Liver (tissue), 9 donors: ENCODE data around the gene FARSA. TPM values are rescaled to one million over a fixed set of nuclear protein-coding genes. Genes with fewer than 3 reads are reported as not detected.

ENCODE experiments used
- DNase-seq: peaks from one replicate; pipeline ENCODE4 v3.0.0-alpha.2; 2017; ENCODE audit warnings: low spot score
- H3K27ac ChIP-seq, 2 donors: one replicate each; pipeline ENCODE4 v1.7.0; 2013; ENCODE audit warnings: inconsistent platforms in 2 of 2, low read length in 2 of 2, control low read depth in 1 of 2, low read depth in 1 of 2, mild to moderate bottlenecking in 1 of 2
- H3K27me3 ChIP-seq, 4 donors: one replicate each; pipeline versions ENCODE4 v1.6.1 to v1.7.0; 2013; ENCODE audit warnings: low read length in 3 of 4, inconsistent platforms in 1 of 4, mild to moderate bottlenecking in 1 of 4, moderate library complexity in 1 of 4; ENCODE audit not compliant: control insufficient read depth in 4 of 4, insufficient read depth in 4 of 4
- H3K36me3 ChIP-seq, 4 donors: one replicate each; pipeline versions ENCODE4 v1.6.1 to v1.7.0; 2013; ENCODE audit warnings: low read length in 3 of 4, mild to moderate bottlenecking in 3 of 4, low read depth in 1 of 4, moderate library complexity in 1 of 4; ENCODE audit not compliant: control insufficient read depth in 4 of 4, insufficient read depth in 3 of 4
- H3K4me1 ChIP-seq, 4 donors: one replicate each; pipeline versions ENCODE4 v1.6.1 to v1.7.0; 2013; ENCODE audit warnings: low read length in 3 of 4, mild to moderate bottlenecking in 3 of 4, moderate library complexity in 1 of 4; ENCODE audit not compliant: control insufficient read depth in 4 of 4, insufficient read depth in 4 of 4
- H3K4me3 ChIP-seq, 3 donors: one replicate each; pipeline versions ENCODE4 v1.6.1 to v1.7.0; 2013; ENCODE audit warnings: low read length in 3 of 3, control low read depth in 1 of 3, low read depth in 1 of 3, mild to moderate bottlenecking in 1 of 3
- H3K9ac ChIP-seq, 2 donors: one replicate each; pipeline ENCODE4 v1.7.0; 2013; ENCODE audit warnings: low read length in 2 of 2, mild to moderate bottlenecking in 2 of 2, moderate library complexity in 2 of 2, control low read depth in 1 of 2, low read depth in 1 of 2
- H3K9me3 ChIP-seq, 4 donors: one replicate each; pipeline versions ENCODE4 v1.6.1 to v1.7.0; 2013; ENCODE audit warnings: low read length in 3 of 4; ENCODE audit not compliant: control insufficient read depth in 4 of 4
- ATF3 ChIP-seq: IDR thresholded peaks from 2 replicates; pipeline ENCODE4 v1.6.1; 2016; ENCODE audit warnings: antibody characterized with exemption
- CTCF ChIP-seq: fragments of 150-350 bp; IDR thresholded peaks from 2 replicates; pipeline ENCODE4 v1.5.1; 2017; ENCODE audit warnings: improper control_type of control experiment, low read depth, low read length; ENCODE audit not compliant: missing input control
- EGR1 ChIP-seq, 2 donors: IDR thresholded peaks; 2 replicates each; pipeline ENCODE4 v1.6.1; 2016 to 2018; ENCODE audit warnings: antibody characterized with exemption in 2 of 2, low read depth in 2 of 2
- FOXA1 ChIP-seq: IDR thresholded peaks from 2 replicates; pipeline ENCODE4 v1.6.1; 2016; ENCODE audit warnings: antibody characterized with exemption
- FOXA2 ChIP-seq: IDR thresholded peaks from 2 replicates; pipeline ENCODE4 v1.6.1; 2016; ENCODE audit warnings: antibody characterized with exemption
- GABPA ChIP-seq, 2 donors: IDR thresholded peaks in 1 of 2; conservative IDR thresholded peaks in 1 of 2; 2 replicates each; pipeline ENCODE4 v1.6.1; 2016; ENCODE audit warnings: antibody characterized with exemption in 2 of 2, mild to moderate bottlenecking in 1 of 2, moderate library complexity in 1 of 2
- HNF4A ChIP-seq, 2 donors: conservative IDR thresholded peaks; 2 replicates each; pipeline ENCODE4 v1.6.1; 2016; ENCODE audit warnings: antibody characterized with exemption in 2 of 2, mild to moderate bottlenecking in 2 of 2
- HNF4G ChIP-seq: IDR thresholded peaks from 2 replicates; pipeline ENCODE4 v1.6.1; 2016; ENCODE audit warnings: antibody characterized with exemption
- JUND ChIP-seq, 2 donors: IDR thresholded peaks; 2 replicates each; pipeline ENCODE4 v1.6.1; 2016; ENCODE audit warnings: antibody characterized with exemption in 2 of 2
- NR2F2 ChIP-seq: IDR thresholded peaks from 2 replicates; pipeline ENCODE4 v1.6.1; 2016; ENCODE audit warnings: antibody characterized with exemption
- RAD21 ChIP-seq, 2 donors: IDR thresholded peaks; 2 replicates each; pipeline ENCODE4 v1.6.1; 2016; ENCODE audit warnings: antibody characterized with exemption in 2 of 2, mild to moderate bottlenecking in 2 of 2
- REST ChIP-seq: IDR thresholded peaks from 2 replicates; pipeline ENCODE4 v1.6.1; 2016; ENCODE audit warnings: antibody characterized with exemption, mild to moderate bottlenecking
- RXRA ChIP-seq, 2 donors: IDR thresholded peaks; 2 replicates each; pipeline ENCODE4 v1.6.1; 2017 to 2018; ENCODE audit warnings: antibody characterized with exemption in 2 of 2, mild to moderate bottlenecking in 1 of 2
- SP1 ChIP-seq: IDR thresholded peaks from 2 replicates; pipeline ENCODE4 v1.6.1; 2018; ENCODE audit warnings: antibody characterized with exemption, mild to moderate bottlenecking
- TAF1 ChIP-seq: conservative IDR thresholded peaks from 2 replicates; pipeline ENCODE4 v1.6.1; 2016; ENCODE audit warnings: antibody characterized with exemption, mild to moderate bottlenecking
- YY1 ChIP-seq: IDR thresholded peaks from 2 replicates; pipeline ENCODE4 v1.6.1; 2016; ENCODE audit warnings: antibody characterized with exemption, mild to moderate bottlenecking
- ZBTB33 ChIP-seq: IDR thresholded peaks from 2 replicates; pipeline ENCODE4 v1.6.1; 2016; ENCODE audit warnings: antibody characterized with exemption
- WGBS: extraction: QIAGEN DNeasy Blood & Tissue Kit; methylation state at CpG from one replicate; pipeline ENCODE4 v1.1.7; 2013; 5-methylcytosine and 5-hydroxymethylcytosine counted together
- polyA plus RNA-seq, 2 donors: library from polyadenylated mRNA; stranded (reverse) in 1 of 2; unstranded in 1 of 2; fragments of 200-250 nt in 1 of 2; fragments of >200 nt in 1 of 2; fragmentation: Nextera tagmentation in 1 of 2; extraction: Ambion mirVana in 1 of 2; gene quantifications; one replicate each; pipeline versions ENCODE4 v1.2.1 to v1.2.3, GENCODE V29; 2013 to 2015
- total RNA-seq, 2 donors: library from RNA; depleted of rRNA; stranded (reverse); fragments of >200 nt; gene quantifications; one replicate each; pipeline ENCODE4 v1.2.3, GENCODE V29; 2014
- donor health status: healthy.
- donor health status: healthy.
- donor health status: healthy.
- donor health status: healthy.
- donor health status: healthy.

FARSA gene
- total and polyA plus RNA-seq, 4 donors, result 29.8 to 50.1 (median 34.3) TPM

- peaks cover 0 to 5% (median 2%) of the 10 kb centered on the region in 4 donors for H3K36me3 ChIP-seq
- H3K9me3 ChIP-seq, result peaks cover 5 to 21% (median 12%) of the 10 kb centered on the region in 4 donors
- 86% methylated on average over 3 of the region's 3 CpGs for WGBS
- DNase-seq, result no peak
- H3K4me1 ChIP-seq, result peaks cover 2 to 23% (median 9%) of the 10 kb centered on the region in 4 donors
- no peak overlapping the region for H3K27ac ChIP-seq
- no peak overlapping the region for H3K4me3 ChIP-seq
- TF ChIP-seq HNF4A (conservative IDR thresholded peaks at IDR 0.05), result no peak
- no peak for TF ChIP-seq GABPA (IDR thresholded peaks at IDR 0.05 in 1 of 2, conservative IDR thresholded peaks at IDR 0.05 in 1 of 2)
- TF ChIP-seq JUND (IDR thresholded peaks at IDR 0.05), result no peak
- no peak for TF ChIP-seq FOXA2
- TF ChIP-seq ZBTB33, result no peak
- TF ChIP-seq EGR1 (IDR thresholded peaks at IDR 0.05; ENCODE audit: low read depth in 2 of 2), result no peak
- no peak for TF ChIP-seq YY1
- no peak for TF ChIP-seq CTCF
- TF ChIP-seq TAF1, result no peak
- TF ChIP-seq NR2F2, result no peak
- no peak for TF ChIP-seq HNF4G
- TF ChIP-seq SP1, result no peak
- TF ChIP-seq RAD21 (IDR thresholded peaks at IDR 0.05), result no peak
- H3K27me3 ChIP-seq, result peaks cover 0 to 6% (median 0%) of the 10 kb centered on the region in 4 donors
- H3K9ac ChIP-seq, result no peak overlapping the region
Observed at GRCh38 chr19:12882589-12882988, 50.9 kb downstream of the FARSA start.

- Histone ChIP-seq H3K9me3 (peaks cover 5 to 21% (median 12%) of the 10 kb centered on the region in 4 donors), H3K4me1 (peaks cover 2 to 23% (median 9%) of the 10 kb centered on the region in 4 donors), H3K27ac (peak within 1 kb of the TSS; percentile 86 to 91), H3K9ac (peak within 1 kb of the TSS; percentile 69 to 75), H3K4me3 (peak within 1 kb of the TSS; percentile 67 to 79 (median 73)), H3K36me3 (peaks cover 0 to 5% (median 2%) of the 10 kb centered on the region in 4 donors), H3K27me3 (peaks cover 0 to 6% (median 0%) of the 10 kb centered on the region in 4 donors)
- DNase-seq, result peak; percentile 88
- WGBS, result under 1% methylated on average over 38 of the region's 38 CpGs
- peak; percentile 54 to 84 for TF ChIP-seq EGR1 (IDR thresholded peaks at IDR 0.05; ENCODE audit: low read depth in 2 of 2)
- no peak for TF ChIP-seq HNF4G
- no peak for TF ChIP-seq JUND (IDR thresholded peaks at IDR 0.05)
- peak in 1 of 2 donors; percentile 47 for TF ChIP-seq GABPA (IDR thresholded peaks at IDR 0.05 in 1 of 2, conservative IDR thresholded peaks at IDR 0.05 in 1 of 2)
- no peak for TF ChIP-seq FOXA1
- TF ChIP-seq HNF4A (conservative IDR thresholded peaks at IDR 0.05), result peak in 1 of 2 donors; percentile 45
- peak in 1 of 2 donors; percentile 28 for TF ChIP-seq RAD21 (IDR thresholded peaks at IDR 0.05)
- TF ChIP-seq REST, result peak; percentile 62
- TF ChIP-seq ATF3, result peak; percentile 40
- peak in 1 of 2 donors; percentile 59 for TF ChIP-seq RXRA (IDR thresholded peaks at IDR 0.05)
- TF ChIP-seq TAF1, result peak; percentile 66
- no peak for TF ChIP-seq FOXA2
- peak; percentile 74 for TF ChIP-seq YY1
- peak; percentile 39 for TF ChIP-seq ZBTB33
- TF ChIP-seq CTCF, result no peak
- TF ChIP-seq SP1, result peak; percentile 83
Observed at GRCh38 chr19:12881172-12881808, 52.2 kb downstream of the FARSA start, which contains the start of gene DNASE2. TSS of gene DNASE2 (minus strand) at chr19:12881449. CDS start at chr19:12881375, 74 bp downstream.
